ENCODE results near the gene RANGRF. TPM values are rescaled to one million over a fixed set of nuclear protein-coding genes. Genes with fewer than 3 reads are reported as not detected.

Gene RANGRF
- polyA plus RNA-seq, 1 of the 3 experiments (the other 2 are of a cell fraction): 55.9 TPM

GRCh38 chr17:8257801-8258200 lies 30.7 kb upstream of the RANGRF start:
- Histone ChIP-seq H2AFZ (ENCODE audit: low read depth) (no peak overlapping the region), H3K4me3 (ENCODE audit: low read depth in 2 of 2, low read length in 1 of 2) (no peak overlapping the region), H3K36me3 (replicated peaks in 1 of 2; ENCODE audit: control insufficient read depth in 1 of 2, insufficient read depth in 2 of 2, low read length in 1 of 2) (peaks cover 17 to 34% of the 10 kb centered on the region in 2 experiments), H3K9me2 (no peaks in the 10 kb centered on the region), H3K27me3 (ENCODE audit: insufficient read depth) (no peaks in the 10 kb centered on the region), H3K79me2 (ENCODE audit: insufficient read depth) (peaks cover 8% of the 10 kb centered on the region), H3F3A (replicated peaks; ENCODE audit: insufficient read depth) (peaks cover 2% of the 10 kb centered on the region), H4K20me1 (ENCODE audit: insufficient read depth) (no peaks in the 10 kb centered on the region), H3K9me3 (no peaks in the 10 kb centered on the region), H3K4me2 (no peak overlapping the region), H3K9ac (no peak overlapping the region), H3K27ac (ENCODE audit: low read depth in 2 of 2, low read length in 1 of 2) (no peak overlapping the region), H3K4me1 (ENCODE audit: control insufficient read depth in 1 of 2, insufficient read depth in 2 of 2, low read depth in 1 of 2, low read length in 1 of 2) (no peaks in the 10 kb centered on the region)
- 100% methylated on average over 3 of the region's 8 CpGs for WGBS (ENCODE audit: low lambda C conversion rate)
- DNase-seq: no peak
- ChIA-PET CTCF (no interaction called here), POLR2A (no interaction called here)
- TF ChIP-seq EZH2phosphoT487 (IDR thresholded peaks at IDR 0.05; ENCODE audit: borderline replicate concordance, low read depth): no peak
- no peak for TF ChIP-seq SMC3 (IDR thresholded peaks at IDR 0.05; ENCODE audit: low read depth, low read length)
- no peak for TF ChIP-seq FOXM1 (IDR thresholded peaks at IDR 0.05; ENCODE audit: low read depth)
- TF ChIP-seq EP300 (IDR thresholded peaks at IDR 0.05; ENCODE audit: borderline replicate concordance in 1 of 2, low read depth in 1 of 2, low read length in 1 of 2): no peak
- TF ChIP-seq CTCF (IDR thresholded peaks at IDR 0.05): no peak
- no peak for TF ChIP-seq REST (IDR thresholded peaks at IDR 0.05; ENCODE audit: low read depth, low read length)
- TF ChIP-seq YY1 (IDR thresholded peaks at IDR 0.05; ENCODE audit: low read depth): no peak
- no peak for TF ChIP-seq FOXJ3 (CRISPR knock-in tag; IDR thresholded peaks at IDR 0.05)
- no peak for TF ChIP-seq MEF2A (IDR thresholded peaks at IDR 0.05; ENCODE audit: borderline replicate concordance, low read depth)
- TF ChIP-seq TEAD4 (IDR thresholded peaks at IDR 0.05; ENCODE audit: borderline replicate concordance, insufficient read depth): no peak
- TF ChIP-seq PBX3 (IDR thresholded peaks at IDR 0.05): no peak
- no peak for TF ChIP-seq USF1 (IDR thresholded peaks at IDR 0.05; ENCODE audit: borderline replicate concordance, low read depth)

Measured in SK-N-SH (cell line).